Kidney capillary endothelial cell (primary cell): ENCODE data around the gene SPAG9.

Source experiments
- DNase-seq: peaks from one replicate; pipeline ENCODE4 v3.0.0-alpha.2; 2018; ENCODE audit warnings: low spot score

Gene SPAG9

DNA sequence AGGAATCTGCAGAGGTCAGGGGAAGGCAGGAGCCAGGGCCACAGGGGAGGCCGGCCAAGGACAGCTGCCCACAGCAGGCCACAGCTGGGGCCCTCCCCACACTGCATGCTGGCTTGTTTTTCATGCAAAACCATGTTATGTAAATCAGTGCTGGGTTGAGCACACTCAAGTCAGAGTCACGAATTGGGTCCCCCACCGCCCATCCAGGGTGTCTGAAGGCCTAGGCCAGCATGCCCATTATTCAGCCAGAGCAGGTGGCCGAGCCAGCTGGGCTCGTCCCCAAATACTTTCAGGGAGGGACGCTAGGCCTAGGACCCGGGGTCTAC lies 203.3 kb downstream of the SPAG9 start:
- DNase-seq = no peak

DNA sequence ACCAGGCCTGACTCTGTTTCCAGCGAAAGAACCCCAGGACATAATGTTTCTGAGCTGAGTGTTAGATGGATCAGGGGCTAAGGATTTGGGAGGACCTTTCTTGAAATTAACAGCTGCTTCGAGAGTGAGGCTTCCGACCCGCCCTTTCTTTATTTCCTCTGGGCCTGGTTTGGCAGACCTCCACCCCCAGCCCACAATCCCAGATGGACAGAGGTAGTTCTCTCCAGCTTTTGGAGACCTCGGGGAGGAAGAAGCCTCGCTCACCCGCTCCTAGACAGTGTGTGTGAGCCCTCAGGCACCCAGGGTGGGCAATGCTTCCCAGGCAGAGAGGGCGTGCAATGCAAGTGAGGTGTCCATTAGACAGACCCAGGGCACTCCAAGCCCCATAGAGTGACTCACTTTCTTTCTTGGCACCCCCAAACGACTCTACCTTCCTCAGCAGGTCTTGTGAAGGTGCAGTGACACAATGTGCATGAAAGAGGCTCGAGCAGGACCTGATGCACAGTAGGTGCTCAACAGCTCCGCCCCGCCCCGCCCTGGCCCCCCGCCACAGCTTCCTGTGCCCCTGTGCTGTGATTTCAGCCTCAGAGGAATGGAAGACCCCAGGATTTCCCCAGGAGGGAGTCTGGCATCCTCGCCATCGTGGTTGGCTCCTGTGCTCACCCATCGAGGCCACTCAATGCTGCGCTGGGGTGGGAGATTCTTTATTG lies 203.8 kb downstream of the SPAG9 start:
- DNase-seq = no peak

DNA sequence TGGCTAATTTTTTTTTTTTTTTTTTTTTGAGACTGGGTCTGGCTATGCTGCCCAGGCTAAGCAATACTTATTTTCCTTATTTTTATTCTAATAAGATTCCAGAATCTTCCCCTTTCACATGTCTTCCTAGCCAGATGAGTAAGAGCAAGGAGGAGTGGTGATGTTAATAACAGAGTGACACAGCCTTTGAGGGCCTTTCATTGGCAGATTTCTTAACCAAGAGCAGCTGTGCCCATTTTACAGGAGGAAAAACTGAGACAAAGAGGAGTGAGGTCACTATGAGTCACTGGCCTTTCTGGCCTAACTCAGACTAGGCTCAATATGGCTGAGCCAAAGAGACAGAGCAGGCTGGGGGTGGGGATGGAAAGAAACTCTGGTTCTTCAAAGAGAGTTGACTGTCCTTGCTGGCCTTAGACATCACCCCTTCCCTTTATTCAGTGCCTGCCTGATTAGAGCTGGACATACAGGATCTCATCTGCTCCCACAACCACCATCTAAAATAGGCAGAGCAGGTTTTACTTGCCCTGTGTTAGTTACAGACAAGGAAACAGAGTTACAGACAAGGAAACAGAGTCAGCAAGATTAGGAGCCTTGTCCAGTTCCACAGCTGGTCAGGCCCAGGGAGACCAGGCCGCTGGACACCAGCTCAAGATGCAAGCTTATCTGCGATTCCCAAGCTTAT lies 204.5 kb downstream of the SPAG9 start:
- no peak for DNase-seq

DNA sequence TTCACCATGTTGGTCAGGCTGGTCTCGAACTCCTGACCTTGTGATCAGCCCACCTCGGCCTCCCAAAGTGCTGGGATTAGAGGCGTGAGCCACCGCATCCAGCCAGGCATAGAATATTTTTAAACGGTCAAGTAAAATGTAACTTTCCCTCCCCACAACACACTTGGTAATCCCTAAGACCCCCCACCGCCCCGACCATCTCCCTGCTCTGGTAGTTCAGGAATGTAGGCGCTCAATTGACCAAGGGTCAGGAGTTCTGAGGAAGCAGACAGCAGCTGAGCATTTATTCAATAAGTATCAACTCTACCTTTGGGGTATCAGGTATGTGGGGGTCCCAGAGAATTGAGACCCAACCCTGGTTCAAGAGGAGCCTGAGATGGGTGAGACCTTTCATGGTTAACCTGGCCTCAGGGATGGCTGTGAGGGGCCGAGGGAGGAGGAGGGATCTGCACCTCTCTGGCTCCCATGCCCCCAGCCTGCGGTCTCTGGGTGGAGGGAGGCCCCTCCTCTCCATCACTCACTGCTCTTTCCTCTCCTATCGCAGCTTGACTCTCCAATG lies 206.1 kb downstream of the SPAG9 start:
- no peak for DNase-seq

DNA sequence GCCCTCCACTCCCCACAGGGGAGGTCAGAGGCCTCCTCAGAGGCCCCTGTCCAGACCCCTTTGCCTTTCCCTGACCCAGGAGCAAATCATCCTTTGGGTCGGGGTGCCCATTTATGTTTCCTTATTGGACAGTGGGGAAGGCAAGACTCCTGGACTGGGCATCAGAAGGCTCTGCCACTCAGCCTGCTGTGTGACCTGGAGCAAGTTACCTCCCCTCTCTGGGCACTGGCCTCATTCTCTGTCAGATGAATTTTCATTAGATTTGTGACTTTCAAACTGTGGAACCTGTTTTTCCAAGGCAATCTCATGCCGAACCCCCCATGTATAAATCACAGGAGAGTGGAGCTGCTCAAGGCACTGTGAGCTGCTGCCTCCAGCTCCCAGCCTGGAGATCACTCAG lies 207.5 kb downstream of the SPAG9 start:
- DNase-seq = no peak
